Hepatocyte (in vitro differentiated cells): ENCODE data around the gene AKR1B15.

Experiments
- CTCF ChIP-seq: fragments of 200-600 bp; sonication (generic); IDR thresholded peaks from 2 replicates; pipeline ENCODE4 v1.5.1; 2016; ENCODE audit warnings: antibody characterized with exemption, mild to moderate bottlenecking; ENCODE audit not compliant: poor library complexity
- EZH2 ChIP-seq: fragments of 200-600 bp; sonication (generic); IDR thresholded peaks from 2 replicates; pipeline ENCODE4 v1.6.1; 2016; ENCODE audit warnings: antibody characterized with exemption, mild to moderate bottlenecking, borderline replicate concordance

- TF ChIP-seq EZH2 = no peak
- peak; percentile 69 for TF ChIP-seq CTCF
Observed at GRCh38 chr7:134547397-134548054, 1.4 kb upstream of the AKR1B15 start.
